IPS-20b (cell line): Measurements from ENCODE around the gene MYRF.

Experiments used
- H3K27ac ChIP-seq: one replicate; pipeline ENCODE4 v1.5.1; 2013; ENCODE audit warnings: low read length
- H3K27me3 ChIP-seq: 2 replicates; pipeline ENCODE4 v1.6.1; 2013; ENCODE audit warnings: mild to moderate bottlenecking, low read length, inconsistent platforms; ENCODE audit not compliant: insufficient read depth
- H3K36me3 ChIP-seq: 2 replicates; pipeline ENCODE4 v1.6.1; 2013; ENCODE audit warnings: low read depth, mild to moderate bottlenecking, inconsistent platforms, low read length, moderate library complexity; ENCODE audit not compliant: insufficient read depth
- H3K4me1 ChIP-seq: 2 replicates; pipeline ENCODE4 v1.6.1; 2013; ENCODE audit warnings: mild to moderate bottlenecking, control low read depth, inconsistent platforms, low read length, moderate library complexity; ENCODE audit not compliant: insufficient read depth
- H3K4me3 ChIP-seq: 2 replicates; pipeline ENCODE4 v1.5.1; 2013; ENCODE audit warnings: mild to moderate bottlenecking, low read length, inconsistent platforms
- H3K9ac ChIP-seq: 2 replicates; pipeline ENCODE4 v1.6.1; 2013; ENCODE audit warnings: low read depth, mild to moderate bottlenecking, inconsistent platforms, low read length, moderate library complexity
- H3K9me3 ChIP-seq: 2 replicates; pipeline ENCODE4 v1.6.1; 2013; ENCODE audit warnings: mild to moderate bottlenecking, low read depth, low read length, inconsistent platforms; ENCODE audit not compliant: insufficient read depth

The MYRF gene

GRCh38 chr11:61733120-61733978 lies 19.1 kb upstream of the MYRF start:
- peaks cover 25% of the 10 kb centered on the region; the same call in 1 of the 2 replicates for H3K36me3 ChIP-seq
- no peaks in the 10 kb centered on the region for H3K27me3 ChIP-seq
- no peak overlapping the region for H3K27ac ChIP-seq
- H3K9me3 ChIP-seq = no peaks in the 10 kb centered on the region
- H3K4me1 ChIP-seq = no peaks in the 10 kb centered on the region
- no peak overlapping the region for H3K9ac ChIP-seq
- no peak overlapping the region for H3K4me3 ChIP-seq

GRCh38 chr11:61734767-61735166 lies 17.7 kb upstream of the MYRF start:
- Histone ChIP-seq H3K4me3 (no peak overlapping the region), H3K4me1 (no peaks in the 10 kb centered on the region), H3K27ac (no peak overlapping the region), H3K36me3 (peaks cover 17% of the 10 kb centered on the region; the same call in 1 of the 2 replicates), H3K9me3 (no peaks in the 10 kb centered on the region), H3K9ac (no peak overlapping the region), H3K27me3 (no peaks in the 10 kb centered on the region)

- Histone ChIP-seq H3K36me3 (peaks cover 17% of the 10 kb centered on the region; the same call in 1 of the 2 replicates), H3K27me3 (no peaks in the 10 kb centered on the region), H3K9me3 (no peaks in the 10 kb centered on the region), H3K9ac (no peak overlapping the region), H3K27ac (no peak overlapping the region), H3K4me3 (no peak overlapping the region), H3K4me1 (no peaks in the 10 kb centered on the region)
These were observed 17.0 kb upstream of the MYRF start for GRCh38 chr11:61735391-61735790.

- Histone ChIP-seq H3K4me1 (no peaks in the 10 kb centered on the region), H3K9me3 (no peaks in the 10 kb centered on the region), H3K4me3 (no peak overlapping the region), H3K27me3 (no peaks in the 10 kb centered on the region), H3K36me3 (peaks cover 20% of the 10 kb centered on the region; the same call in 1 of the 2 replicates), H3K27ac (no peak overlapping the region), H3K9ac (no peak overlapping the region)
These were observed 16.1 kb upstream of the MYRF start for GRCh38 chr11:61736310-61736709.

GRCh38 chr11:61737131-61737530 lies 15.3 kb upstream of the MYRF start:
- Histone ChIP-seq H3K27ac (no peak overlapping the region), H3K4me1 (no peaks in the 10 kb centered on the region), H3K27me3 (no peaks in the 10 kb centered on the region), H3K9me3 (no peaks in the 10 kb centered on the region), H3K9ac (no peak overlapping the region), H3K36me3 (peaks cover 25% of the 10 kb centered on the region; the same call in 1 of the 2 replicates), H3K4me3 (no peak overlapping the region)

GRCh38 chr11:61737636-61738386 lies 14.6 kb upstream of the MYRF start:
- Histone ChIP-seq H3K27ac (no peak overlapping the region), H3K9ac (no peak overlapping the region), H3K9me3 (no peaks in the 10 kb centered on the region), H3K4me1 (no peaks in the 10 kb centered on the region), H3K36me3 (peaks cover 26% of the 10 kb centered on the region; the same call in 1 of the 2 replicates), H3K27me3 (no peaks in the 10 kb centered on the region), H3K4me3 (no peak overlapping the region)

GRCh38 chr11:61738776-61739175 lies 13.7 kb upstream of the MYRF start:
- Histone ChIP-seq H3K36me3 (peaks cover 26% of the 10 kb centered on the region; the same call in 1 of the 2 replicates), H3K4me1 (no peaks in the 10 kb centered on the region), H3K27me3 (no peaks in the 10 kb centered on the region), H3K4me3 (no peak overlapping the region), H3K27ac (no peak overlapping the region), H3K9ac (no peak overlapping the region), H3K9me3 (no peaks in the 10 kb centered on the region)

GRCh38 chr11:61739413-61739812 lies 13.0 kb upstream of the MYRF start:
- Histone ChIP-seq H3K27me3 (no peaks in the 10 kb centered on the region), H3K36me3 (peaks cover 26% of the 10 kb centered on the region; the same call in 1 of the 2 replicates), H3K4me1 (no peaks in the 10 kb centered on the region), H3K9me3 (no peaks in the 10 kb centered on the region), H3K9ac (no peak overlapping the region), H3K4me3 (no peak overlapping the region), H3K27ac (no peak overlapping the region)

GRCh38 chr11:61739966-61740365 lies 12.5 kb upstream of the MYRF start:
- Histone ChIP-seq H3K9me3 (no peaks in the 10 kb centered on the region), H3K9ac (no peak overlapping the region), H3K4me3 (no peak overlapping the region), H3K27me3 (no peaks in the 10 kb centered on the region), H3K36me3 (peaks cover 26% of the 10 kb centered on the region; the same call in 1 of the 2 replicates), H3K27ac (no peak overlapping the region), H3K4me1 (no peaks in the 10 kb centered on the region)

- H3K27me3 ChIP-seq = no peaks in the 10 kb centered on the region
- H3K4me3 ChIP-seq = no peak overlapping the region
- H3K4me1 ChIP-seq = no peaks in the 10 kb centered on the region
- H3K27ac ChIP-seq = no peak overlapping the region
- no peak overlapping the region for H3K9ac ChIP-seq
- peaks cover 13% of the 10 kb centered on the region; the same call in 1 of the 2 replicates for H3K36me3 ChIP-seq
- no peaks in the 10 kb centered on the region for H3K9me3 ChIP-seq
These were observed 10.0 kb upstream of the MYRF start for GRCh38 chr11:61742391-61742790.

- no peaks in the 10 kb centered on the region for H3K9me3 ChIP-seq
These were observed 8.8 kb upstream of the MYRF start for GRCh38 chr11:61743486-61744095.

More at GRCh38 chr11:61743486-61744095, 8.8 kb upstream of the MYRF start:
- no peaks in the 10 kb centered on the region for H3K27me3 ChIP-seq
- H3K9ac ChIP-seq = no peak overlapping the region
- H3K4me3 ChIP-seq = no peak overlapping the region
- no peaks in the 10 kb centered on the region for H3K4me1 ChIP-seq
- peaks cover 9% of the 10 kb centered on the region; the same call in 1 of the 2 replicates for H3K36me3 ChIP-seq
- no peak overlapping the region for H3K27ac ChIP-seq
